SK-N-SH (cell line): ENCODE data around the gene CNP. TPM values are rescaled to one million over a fixed set of nuclear protein-coding genes. Genes with fewer than 3 reads are reported as not detected.

Experiments used
- CTCF ChIA-PET: fragments of 300-600, 350-600 bp; formaldehyde crosslinking; extraction: SDS; loops from one replicate; lab custom pipeline; 2021; lab: Yijun Ruan, JAX
- POLR2A ChIA-PET: fragments of 350-600 bp; sonication (Branson Sonifier 250); formaldehyde crosslinking; extraction: SDS; loops from one replicate; lab custom pipeline; 2020; ENCODE audit warnings: antibody characterized with exemption, inconsistent platforms; lab: Yijun Ruan, JAX
- DNase-seq: peaks from one replicate; pipeline ENCODE4 v3.0.0; 2012
- H2AFZ ChIP-seq: fragments of 200-600 bp; sonication (generic); 2 replicates; pipeline ENCODE4 v1.8.1; 2016; ENCODE audit warnings: antibody characterized with exemption, mild to moderate bottlenecking, low read depth
- H3F3A ChIP-seq: fragments of 200-600 bp; sonication (generic); replicated peaks from 2 replicates; pipeline ENCODE3; 2016; ENCODE audit warnings: antibody characterized with exemption, mild to moderate bottlenecking; ENCODE audit not compliant: insufficient read depth
- H3K27ac ChIP-seq, 2 experiments: fragments of 200-500 bp in 1 of 2; fragments of 200-600 bp in 1 of 2; sonication (Bioruptor generic) in 1 of 2; sonication (generic), shearing (Covaris generic) in 1 of 2; 2 replicates each; pipeline versions ENCODE4 v1.5.1 to v1.6.1; 2014 to 2016; ENCODE audit warnings: low read depth in 2 of 2, inconsistent platforms in 1 of 2, low read length in 1 of 2, mild to moderate bottlenecking in 1 of 2, mixed read lengths in 1 of 2
- H3K27me3 ChIP-seq: fragments of 200-600 bp; sonication (generic), shearing (Covaris generic); 2 replicates; pipeline ENCODE4 v1.6.1; 2016; ENCODE audit warnings: mixed run types; ENCODE audit not compliant: insufficient read depth
- H3K36me3 ChIP-seq, 2 experiments: fragments of 200-500 bp in 1 of 2; fragments of 200-600 bp in 1 of 2; sonication (Bioruptor generic) in 1 of 2; sonication (generic) in 1 of 2; replicated peaks in 1 of 2; 2 replicates each; pipeline versions ENCODE3 to v1.5.1; 2014 to 2016; ENCODE audit warnings: low read length in 1 of 2, mild to moderate bottlenecking in 1 of 2; ENCODE audit not compliant: insufficient read depth in 2 of 2, control insufficient read depth in 1 of 2
- H3K4me1 ChIP-seq, 2 experiments: fragments of 200-500 bp in 1 of 2; fragments of 200-600 bp in 1 of 2; sonication (Bioruptor generic) in 1 of 2; sonication (generic), shearing (Covaris generic) in 1 of 2; 2 replicates each; pipeline versions ENCODE4 v1.5.1 to v1.6.1; 2014 to 2016; ENCODE audit warnings: low read depth in 1 of 2, low read length in 1 of 2, mixed run types in 1 of 2; ENCODE audit not compliant: insufficient read depth in 2 of 2, control insufficient read depth in 1 of 2
- H3K4me2 ChIP-seq: fragments of 200-600 bp; sonication (generic), shearing (Covaris generic); 2 replicates; pipeline ENCODE4 v1.6.1; 2017; ENCODE audit warnings: mixed run types
- H3K4me3 ChIP-seq, 2 experiments: fragments of 200-500 bp in 1 of 2; fragments of 200-600 bp in 1 of 2; sonication (Bioruptor generic) in 1 of 2; sonication (generic), shearing (Covaris generic) in 1 of 2; 2 replicates each; pipeline versions ENCODE4 v1.5.1 to v1.8.1; 2014 to 2016; ENCODE audit warnings: low read depth in 2 of 2, inconsistent platforms in 1 of 2, low read length in 1 of 2, mild to moderate bottlenecking in 1 of 2, mixed read lengths in 1 of 2, moderate library complexity in 1 of 2
- H3K79me2 ChIP-seq: fragments of 200-600 bp; sonication (generic); 2 replicates; pipeline ENCODE4 v1.8.1; 2017; ENCODE audit warnings: mild to moderate bottlenecking; ENCODE audit not compliant: insufficient read depth
- H3K9ac ChIP-seq: fragments of 200-600 bp; sonication (generic); 2 replicates; pipeline ENCODE4 v1.6.1; 2017; ENCODE audit warnings: mixed run types
- H3K9me2 ChIP-seq: fragments of 200-600 bp; sonication (generic); 2 replicates; pipeline ENCODE4 v1.6.1; 2017; ENCODE audit warnings: mixed run types
- H3K9me3 ChIP-seq: fragments of 200-600 bp; sonication (generic); 2 replicates; pipeline ENCODE4 v1.6.1; 2017; ENCODE audit warnings: mixed run types, mild to moderate bottlenecking, moderate library complexity
- H4K20me1 ChIP-seq: fragments of 200-600 bp; sonication (generic); 2 replicates; pipeline ENCODE4 v1.6.1; 2017; ENCODE audit warnings: mild to moderate bottlenecking, mixed run types; ENCODE audit not compliant: insufficient read depth
- CHD2 ChIP-seq: fragments of 150-350 bp; IDR thresholded peaks from 2 replicates; pipeline ENCODE4 v1.6.1; 2018; ENCODE audit warnings: low read length; ENCODE audit not compliant: partially characterized antibody
- ELF1 ChIP-seq: IDR thresholded peaks from 2 replicates; pipeline ENCODE4 v1.4.0; 2012
- EP300 ChIP-seq, 2 experiments: IDR thresholded peaks; 2 replicates each; pipeline versions ENCODE4 v1.4.0 to v1.6.1; 2012; ENCODE audit warnings: borderline replicate concordance in 1 of 2, low read depth in 1 of 2, low read length in 1 of 2
- EZH2phosphoT487 ChIP-seq: fragments of 200-600 bp; sonication (generic); IDR thresholded peaks from 2 replicates; pipeline ENCODE4 v1.6.1; 2017; ENCODE audit warnings: low read depth, mixed run types, mild to moderate bottlenecking, antibody characterized with exemption, moderate library complexity, borderline replicate concordance
- FOSL2 ChIP-seq: IDR thresholded peaks from 2 replicates; pipeline ENCODE4 v1.4.0; 2012; ENCODE audit warnings: low read depth, mild to moderate bottlenecking, moderate library complexity, borderline replicate concordance
- FOXJ3 ChIP-seq: sonication (generic); formaldehyde crosslinking; IDR thresholded peaks from 2 replicates; pipeline ENCODE4 v1.5.1; 2020; ENCODE audit warnings: mild to moderate bottlenecking, missing genetic modification reagents
- FOXM1 ChIP-seq: IDR thresholded peaks from 2 replicates; pipeline ENCODE4 v1.4.0; 2012; ENCODE audit warnings: low read depth, mild to moderate bottlenecking
- GATA2 ChIP-seq: sonication (generic); formaldehyde crosslinking; IDR thresholded peaks from 2 replicates; pipeline ENCODE4 v1.5.0; 2020; ENCODE audit warnings: mild to moderate bottlenecking, missing genetic modification reagents
- IRF3 ChIP-seq: fragments of 150-350 bp; IDR thresholded peaks from 2 replicates; pipeline ENCODE4 v1.6.1; 2016; ENCODE audit warnings: mild to moderate bottlenecking, low read depth, low read length
- JUND ChIP-seq: IDR thresholded peaks from 2 replicates; pipeline ENCODE4 v1.4.0; 2012
- MAX ChIP-seq: IDR thresholded peaks from 2 replicates; pipeline ENCODE4 v1.4.0; 2012; ENCODE audit warnings: low read depth
- MXI1 ChIP-seq: IDR thresholded peaks from 2 replicates; pipeline ENCODE4 v1.6.1; 2012; ENCODE audit warnings: mild to moderate bottlenecking, low read depth, low read length, improper control_type of control experiment
- POLR2AphosphoS5 ChIP-seq: IDR thresholded peaks from 2 replicates; pipeline ENCODE4 v1.6.1; 2012; ENCODE audit warnings: low read depth, low read length
- USF1 ChIP-seq: IDR thresholded peaks from 2 replicates; pipeline ENCODE4 v1.4.0; 2012; ENCODE audit warnings: low read depth, borderline replicate concordance
- YY1 ChIP-seq: IDR thresholded peaks from 2 replicates; pipeline ENCODE4 v1.4.0; 2012; ENCODE audit warnings: low read depth, mild to moderate bottlenecking
- WGBS: methylation state at CpG from one replicate; pipeline ENCODE4 v1.1.6; 2017; ENCODE audit warnings: low lambda C conversion rate; 5-methylcytosine and 5-hydroxymethylcytosine counted together
- polyA plus RNA-seq, 3 experiments: library from polyadenylated mRNA; depleted of rRNA; stranded (reverse); fragments of >200 nt; gene quantifications; 2 replicates each; pipeline ENCODE4 v1.2.3, GENCODE V29; 2012
- TF ChIP-seq, protein P1 (sequence below): IDR thresholded peaks from 2 replicates; pipeline ENCODE4 v1.4.0; 2012; ENCODE audit warnings: low read depth, borderline replicate concordance
- TF ChIP-seq, protein P2 (sequence below): fragments of 200-600 bp; sonication (generic); IDR thresholded peaks from 2 replicates; pipeline ENCODE4 v1.6.1; 2017; ENCODE audit warnings: antibody characterized with exemption, mild to moderate bottlenecking, moderate library complexity
- TF ChIP-seq, protein P3 (sequence below): fragments of 150-350 bp; IDR thresholded peaks from 2 replicates; pipeline ENCODE4 v1.6.1; 2017; ENCODE audit warnings: antibody characterized with exemption, low read length, low read depth, borderline replicate concordance

Gene CNP
- polyA plus RNA-seq, 1 of the 3 experiments (the other 2 are of a cell fraction) = 54.8 TPM

DNA sequence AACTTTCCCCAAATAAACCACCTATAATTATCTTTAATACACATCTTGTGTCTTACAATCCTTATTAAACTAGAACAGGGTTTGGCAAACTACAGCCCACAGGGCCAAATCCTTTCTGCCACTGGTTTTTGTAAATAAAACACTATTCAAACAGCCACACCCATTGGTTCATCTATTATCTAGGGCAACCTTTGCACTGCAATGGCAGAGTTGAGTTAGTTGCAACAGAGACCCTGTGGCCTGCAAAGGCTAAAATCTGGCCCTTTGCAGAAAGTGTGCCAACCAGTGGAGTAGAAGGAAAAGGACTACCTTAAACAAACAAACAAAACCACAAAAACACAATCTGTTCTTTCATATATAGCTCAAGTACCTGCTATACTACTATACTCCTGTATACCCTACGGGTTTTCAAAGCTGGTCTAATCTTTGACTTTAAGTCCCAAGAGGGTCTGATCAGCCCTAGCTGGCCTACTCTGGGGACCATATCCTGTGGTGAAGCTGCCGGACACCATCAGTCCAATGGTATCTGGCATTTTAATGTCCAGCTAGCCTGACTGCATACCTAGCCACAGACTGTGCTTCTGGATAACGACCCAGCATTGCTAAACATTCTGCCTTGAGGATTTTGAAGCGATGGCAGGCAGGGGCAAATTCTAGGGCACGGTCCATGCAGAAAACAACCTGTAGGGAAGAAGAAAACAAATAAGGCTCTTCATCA lies 23.3 kb downstream of the CNP start:
- H3K9me3 ChIP-seq = no peaks in the 10 kb centered on the region
- H3K4me3 ChIP-seq = no peak overlapping the region
- POLR2A ChIA-PET = no interaction called here
- WGBS = 78% methylated on average over 5 of the region's 5 CpGs
- H3K79me2 ChIP-seq = peaks cover 6% of the 10 kb centered on the region; the same call in 1 of the 2 replicates
- H3K36me3 ChIP-seq = peaks cover 78 to 95% of the 10 kb centered on the region in 2 experiments
- no peak overlapping the region for H3K27ac ChIP-seq
- TF ChIP-seq CHD2 (no peak), IRF3 (no peak), JUND (no peak), FOSL2 (no peak), MAX (no peak), GATA2 (no peak), FOXJ3 (CRISPR knock-in tag) (no peak), FOXM1 (no peak), YY1 (no peak), ELF1 (no peak), USF1 (no peak), EZH2phosphoT487 (no peak), MXI1 (no peak), POLR2AphosphoS5 (no peak), EP300 (IDR thresholded peaks at IDR 0.05; ENCODE audit: borderline replicate concordance in 1 of 2, low read depth in 1 of 2, low read length in 1 of 2) (no peak)
- TF ChIP-seq, protein P1, sequence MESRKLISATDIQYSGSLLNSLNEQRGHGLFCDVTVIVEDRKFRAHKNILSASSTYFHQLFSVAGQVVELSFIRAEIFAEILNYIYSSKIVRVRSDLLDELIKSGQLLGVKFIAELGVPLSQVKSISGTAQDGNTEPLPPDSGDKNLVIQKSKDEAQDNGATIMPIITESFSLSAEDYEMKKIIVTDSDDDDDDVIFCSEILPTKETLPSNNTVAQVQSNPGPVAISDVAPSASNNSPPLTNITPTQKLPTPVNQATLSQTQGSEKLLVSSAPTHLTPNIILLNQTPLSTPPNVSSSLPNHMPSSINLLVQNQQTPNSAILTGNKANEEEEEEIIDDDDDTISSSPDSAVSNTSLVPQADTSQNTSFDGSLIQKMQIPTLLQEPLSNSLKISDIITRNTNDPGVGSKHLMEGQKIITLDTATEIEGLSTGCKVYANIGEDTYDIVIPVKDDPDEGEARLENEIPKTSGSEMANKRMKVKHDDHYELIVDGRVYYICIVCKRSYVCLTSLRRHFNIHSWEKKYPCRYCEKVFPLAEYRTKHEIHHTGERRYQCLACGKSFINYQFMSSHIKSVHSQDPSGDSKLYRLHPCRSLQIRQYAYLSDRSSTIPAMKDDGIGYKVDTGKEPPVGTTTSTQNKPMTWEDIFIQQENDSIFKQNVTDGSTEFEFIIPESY = no peak
- TF ChIP-seq, protein P2, sequence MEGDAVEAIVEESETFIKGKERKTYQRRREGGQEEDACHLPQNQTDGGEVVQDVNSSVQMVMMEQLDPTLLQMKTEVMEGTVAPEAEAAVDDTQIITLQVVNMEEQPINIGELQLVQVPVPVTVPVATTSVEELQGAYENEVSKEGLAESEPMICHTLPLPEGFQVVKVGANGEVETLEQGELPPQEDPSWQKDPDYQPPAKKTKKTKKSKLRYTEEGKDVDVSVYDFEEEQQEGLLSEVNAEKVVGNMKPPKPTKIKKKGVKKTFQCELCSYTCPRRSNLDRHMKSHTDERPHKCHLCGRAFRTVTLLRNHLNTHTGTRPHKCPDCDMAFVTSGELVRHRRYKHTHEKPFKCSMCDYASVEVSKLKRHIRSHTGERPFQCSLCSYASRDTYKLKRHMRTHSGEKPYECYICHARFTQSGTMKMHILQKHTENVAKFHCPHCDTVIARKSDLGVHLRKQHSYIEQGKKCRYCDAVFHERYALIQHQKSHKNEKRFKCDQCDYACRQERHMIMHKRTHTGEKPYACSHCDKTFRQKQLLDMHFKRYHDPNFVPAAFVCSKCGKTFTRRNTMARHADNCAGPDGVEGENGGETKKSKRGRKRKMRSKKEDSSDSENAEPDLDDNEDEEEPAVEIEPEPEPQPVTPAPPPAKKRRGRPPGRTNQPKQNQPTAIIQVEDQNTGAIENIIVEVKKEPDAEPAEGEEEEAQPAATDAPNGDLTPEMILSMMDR = no peak
- TF ChIP-seq, protein P3, sequence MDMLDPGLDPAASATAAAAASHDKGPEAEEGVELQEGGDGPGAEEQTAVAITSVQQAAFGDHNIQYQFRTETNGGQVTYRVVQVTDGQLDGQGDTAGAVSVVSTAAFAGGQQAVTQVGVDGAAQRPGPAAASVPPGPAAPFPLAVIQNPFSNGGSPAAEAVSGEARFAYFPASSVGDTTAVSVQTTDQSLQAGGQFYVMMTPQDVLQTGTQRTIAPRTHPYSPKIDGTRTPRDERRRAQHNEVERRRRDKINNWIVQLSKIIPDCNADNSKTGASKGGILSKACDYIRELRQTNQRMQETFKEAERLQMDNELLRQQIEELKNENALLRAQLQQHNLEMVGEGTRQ = no peak
- peaks cover 6% of the 10 kb centered on the region for H3F3A ChIP-seq
- no peaks in the 10 kb centered on the region for H4K20me1 ChIP-seq
- no peaks in the 10 kb centered on the region for H3K4me1 ChIP-seq
- no peak overlapping the region for H3K9ac ChIP-seq
- H2AFZ ChIP-seq = no peak overlapping the region
- H3K4me2 ChIP-seq = no peak overlapping the region
- CTCF ChIA-PET = interaction anchor here (0.9 to 1.2 kb wide), 2 partner anchors 112 to 195 kb away, joined by 3 read pairs; no protein-coding TSS in a partner anchor
- H3K9me2 ChIP-seq = no peaks in the 10 kb centered on the region
- no peaks in the 10 kb centered on the region for H3K27me3 ChIP-seq
- DNase-seq = no peak
